Rectal smooth muscle tissue (tissue), 1 donor: Measurements from ENCODE around the gene SNED1.

ENCODE experiments used
- H3K27ac ChIP-seq: one replicate; pipeline ENCODE4 v1.7.0; 2013; ENCODE audit warnings: low read depth, low read length, inconsistent platforms
- H3K27me3 ChIP-seq: one replicate; pipeline ENCODE4 v1.7.0; 2013; ENCODE audit warnings: low read length; ENCODE audit not compliant: control insufficient read depth, insufficient read depth
- H3K36me3 ChIP-seq: one replicate; pipeline ENCODE4 v1.7.0; 2013; ENCODE audit warnings: low read length; ENCODE audit not compliant: control insufficient read depth, insufficient read depth
- H3K4me1 ChIP-seq: one replicate; pipeline ENCODE4 v1.7.0; 2013; ENCODE audit warnings: low read length; ENCODE audit not compliant: control insufficient read depth, insufficient read depth
- H3K4me3 ChIP-seq: one replicate; pipeline ENCODE4 v1.7.0; 2013; ENCODE audit warnings: low read length
- H3K9ac ChIP-seq: one replicate; pipeline ENCODE4 v1.7.0; 2013; ENCODE audit warnings: low read length

The SNED1 gene

GRCh38 chr2:240997856-240998705, at the start of gene SNED1:
Gene SNED1, plus strand, starts transcription at chr2:240998618. Its CDS starts 220 bp downstream, at chr2:240998838.
- Histone ChIP-seq H3K9ac (no peak within 1 kb of the TSS), H3K4me1 (no peaks in the 10 kb centered on the region), H3K4me3 (peak within 1 kb of the TSS; percentile 53), H3K36me3 (no peaks in the 10 kb centered on the region), H3K27me3 (no peaks in the 10 kb centered on the region), H3K27ac (no peak within 1 kb of the TSS)

GRCh38 chr2:240948905-240949790, 49.3 kb upstream of the SNED1 start:
- Histone ChIP-seq H3K4me3 (no peak overlapping the region), H3K9ac (no peak overlapping the region), H3K27ac (no peak overlapping the region), H3K27me3 (no peaks in the 10 kb centered on the region), H3K36me3 (no peaks in the 10 kb centered on the region), H3K4me1 (no peaks in the 10 kb centered on the region)

- H3K36me3 ChIP-seq = no peaks in the 10 kb centered on the region
- no peak overlapping the region for H3K27ac ChIP-seq
- no peak overlapping the region for H3K4me3 ChIP-seq
- H3K27me3 ChIP-seq = no peaks in the 10 kb centered on the region
- H3K4me1 ChIP-seq = no peaks in the 10 kb centered on the region
- H3K9ac ChIP-seq = no peak overlapping the region
Observed at GRCh38 chr2:240949791-240950705, 48.4 kb upstream of the SNED1 start.

GRCh38 chr2:240951045-240951594, 47.3 kb upstream of the SNED1 start:
- Histone ChIP-seq H3K4me1 (no peaks in the 10 kb centered on the region), H3K36me3 (no peaks in the 10 kb centered on the region), H3K4me3 (no peak overlapping the region), H3K27ac (no peak overlapping the region), H3K27me3 (no peaks in the 10 kb centered on the region), H3K9ac (no peak overlapping the region)

GRCh38 chr2:240952496-240953246, 45.7 kb upstream of the SNED1 start:
- Histone ChIP-seq H3K4me3 (no peak overlapping the region), H3K27me3 (peaks cover 2% of the 10 kb centered on the region), H3K4me1 (no peaks in the 10 kb centered on the region), H3K36me3 (no peaks in the 10 kb centered on the region), H3K27ac (no peak overlapping the region), H3K9ac (no peak overlapping the region)

- Histone ChIP-seq H3K27ac (no peak overlapping the region), H3K27me3 (peaks cover 2% of the 10 kb centered on the region), H3K9ac (no peak overlapping the region), H3K36me3 (no peaks in the 10 kb centered on the region), H3K4me1 (no peaks in the 10 kb centered on the region), H3K4me3 (no peak overlapping the region)
Observed at GRCh38 chr2:240953426-240954410, 44.7 kb upstream of the SNED1 start.

GRCh38 chr2:240954436-240955305, 43.7 kb upstream of the SNED1 start:
- Histone ChIP-seq H3K27me3 (peaks cover 2% of the 10 kb centered on the region), H3K27ac (no peak overlapping the region), H3K4me3 (no peak overlapping the region), H3K9ac (no peak overlapping the region), H3K4me1 (no peaks in the 10 kb centered on the region), H3K36me3 (no peaks in the 10 kb centered on the region)

- no peak overlapping the region for H3K9ac ChIP-seq
Observed at GRCh38 chr2:240955306-240956170, 42.9 kb upstream of the SNED1 start.

GRCh38 chr2:240956171-240956934, 42.1 kb upstream of the SNED1 start:
- Histone ChIP-seq H3K4me3 (no peak overlapping the region), H3K36me3 (no peaks in the 10 kb centered on the region), H3K27ac (no peak overlapping the region), H3K9ac (no peak overlapping the region), H3K4me1 (no peaks in the 10 kb centered on the region), H3K27me3 (peaks cover 2% of the 10 kb centered on the region)

More at GRCh38 chr2:240955306-240956170, 42.9 kb upstream of the SNED1 start:
- no peaks in the 10 kb centered on the region for H3K36me3 ChIP-seq
- no peaks in the 10 kb centered on the region for H3K4me1 ChIP-seq
- H3K27ac ChIP-seq = no peak overlapping the region
- peaks cover 2% of the 10 kb centered on the region for H3K27me3 ChIP-seq
- H3K4me3 ChIP-seq = no peak overlapping the region
